Neutrophil (primary cell): ENCODE data around the gene HSPB2.

Source experiments
- H3K27ac ChIP-seq: fragments of 200-600 bp; sonication (generic); 2 replicates; pipeline ENCODE4 v1.5.1; 2016; ENCODE audit warnings: mild to moderate bottlenecking, moderate library complexity
- H3K27me3 ChIP-seq: fragments of 200-600 bp; sonication (generic); 2 replicates; pipeline ENCODE4 v1.6.0; 2016; ENCODE audit warnings: mild to moderate bottlenecking
- H3K36me3 ChIP-seq: fragments of 200-600 bp; sonication (generic); 2 replicates; pipeline ENCODE4 v1.5.1; 2017
- H3K4me1 ChIP-seq, 2 experiments: fragments of 200-600 bp in 1 of 2; sonication (generic) in 1 of 2; 1 replicate in 1 of 2; 2 replicates in 1 of 2; pipeline versions ENCODE4 v1.5.1 to v1.6.1; 2013 to 2016; ENCODE audit warnings: low read depth in 1 of 2, low read length in 1 of 2, mild to moderate bottlenecking in 1 of 2, moderate library complexity in 1 of 2; ENCODE audit not compliant: control insufficient read depth in 1 of 2, insufficient read depth in 1 of 2
- H3K4me3 ChIP-seq, 2 experiments: fragments of 200-600 bp in 1 of 2; sonication (generic) in 1 of 2; 1 replicate in 1 of 2; 2 replicates in 1 of 2; pipeline ENCODE4 v1.5.1; 2013 to 2016; ENCODE audit warnings: low read depth in 1 of 2, low read length in 1 of 2, mild to moderate bottlenecking in 1 of 2, moderate library complexity in 1 of 2
- H3K9me3 ChIP-seq: fragments of 200-600 bp; sonication (generic); 2 replicates; pipeline ENCODE4 v1.5.1; 2016
- CTCF ChIP-seq: fragments of 200-600 bp; sonication (generic); IDR thresholded peaks from 2 replicates; pipeline ENCODE4 v1.5.1; 2016; ENCODE audit warnings: antibody characterized with exemption

Gene HSPB2

DNA sequence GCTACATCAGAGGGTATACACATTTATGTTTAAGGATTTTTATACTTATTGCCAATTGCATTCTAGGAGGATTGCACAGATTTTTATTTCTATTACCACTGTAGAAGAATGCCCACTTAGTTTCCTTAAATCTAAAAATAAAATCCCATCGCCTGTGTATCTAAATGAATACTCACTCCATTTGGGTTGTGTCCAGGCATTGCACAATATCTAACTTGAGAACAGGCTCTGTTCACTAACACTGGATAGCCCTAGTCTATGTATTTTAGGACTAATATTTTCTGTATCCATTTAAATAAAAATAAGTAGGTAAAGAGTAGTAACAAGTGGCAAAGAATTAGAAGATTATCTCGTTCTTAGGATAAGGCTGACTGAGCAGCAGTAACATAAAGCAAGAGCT is 10.3 kb downstream of the HSPB2 start:
- H3K4me3 ChIP-seq: no peak overlapping the region
- no peak for TF ChIP-seq CTCF
- H3K4me1 ChIP-seq: peaks cover 12 to 13% of the 10 kb centered on the region in 2 experiments
- no peak overlapping the region for H3K27ac ChIP-seq
- no peaks in the 10 kb centered on the region for H3K9me3 ChIP-seq
- no peaks in the 10 kb centered on the region for H3K27me3 ChIP-seq
- no peaks in the 10 kb centered on the region for H3K36me3 ChIP-seq

- no peak overlapping the region for H3K27ac ChIP-seq
Observed at GRCh38 chr11:111923351-111923788, 10.8 kb downstream of the HSPB2 start.

GRCh38 chr11:111923951-111924350 is 11.4 kb downstream of the HSPB2 start:
- Histone ChIP-seq H3K4me3 (no peak overlapping the region), H3K36me3 (no peaks in the 10 kb centered on the region), H3K4me1 (peaks cover 12 to 13% of the 10 kb centered on the region in 2 experiments), H3K27ac (no peak overlapping the region), H3K27me3 (no peaks in the 10 kb centered on the region), H3K9me3 (no peaks in the 10 kb centered on the region)
- no peak for TF ChIP-seq CTCF

More at GRCh38 chr11:111923351-111923788, 10.8 kb downstream of the HSPB2 start:
- no peaks in the 10 kb centered on the region for H3K36me3 ChIP-seq
- peaks cover 12 to 13% of the 10 kb centered on the region in 2 experiments for H3K4me1 ChIP-seq
- H3K27me3 ChIP-seq: no peaks in the 10 kb centered on the region
- H3K4me3 ChIP-seq: no peak overlapping the region
- no peak for TF ChIP-seq CTCF
- no peaks in the 10 kb centered on the region for H3K9me3 ChIP-seq

DNA sequence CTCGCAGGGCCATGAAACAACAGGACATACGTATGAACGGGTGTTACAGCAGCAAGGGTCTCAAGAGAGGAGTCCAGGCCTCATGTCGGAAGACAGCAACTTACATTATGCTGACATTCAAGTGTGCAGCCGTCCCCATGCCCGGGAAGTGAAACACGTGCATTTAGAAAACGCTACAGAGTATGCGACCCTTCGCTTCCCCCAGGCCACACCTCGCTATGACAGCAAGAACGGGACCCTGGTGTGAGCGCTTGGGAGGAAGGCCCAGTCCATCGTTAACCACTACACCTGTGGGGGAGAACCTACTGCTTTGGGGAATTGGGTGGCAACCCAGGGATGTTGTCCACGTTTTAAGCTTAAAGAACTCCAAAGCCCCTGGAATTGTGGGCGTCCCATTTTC is 13.4 kb downstream of the HSPB2 start:
- Histone ChIP-seq H3K27me3 (no peaks in the 10 kb centered on the region), H3K9me3 (no peaks in the 10 kb centered on the region), H3K27ac (no peak overlapping the region), H3K4me1 (peaks cover 12 to 13% of the 10 kb centered on the region in 2 experiments), H3K36me3 (no peaks in the 10 kb centered on the region), H3K4me3 (no peak overlapping the region)
- TF ChIP-seq CTCF: no peak

GRCh38 chr11:111926505-111927391 is 14.2 kb downstream of the HSPB2 start:
- peaks cover 12 to 13% of the 10 kb centered on the region in 2 experiments for H3K4me1 ChIP-seq
- TF ChIP-seq CTCF: peak; percentile 34
- peak overlapping the region; percentile 74 to 81 for H3K4me3 ChIP-seq
- H3K36me3 ChIP-seq: no peaks in the 10 kb centered on the region
- no peaks in the 10 kb centered on the region for H3K9me3 ChIP-seq
- H3K27me3 ChIP-seq: no peaks in the 10 kb centered on the region
- peak overlapping the region; percentile 71 for H3K27ac ChIP-seq
